HG03135 (cell line): Measurements from ENCODE around the gene SMARCAL1.

ENCODE experiments used
- ATAC-seq: cut with Tn5 transposase; IDR thresholded peaks from one replicate; pipeline ENCODE4 v1.9.1; 2021; ENCODE audit warnings: mild to moderate bottlenecking, moderate library complexity; ENCODE audit not compliant: unreplicated experiment

Gene SMARCAL1

DNA sequence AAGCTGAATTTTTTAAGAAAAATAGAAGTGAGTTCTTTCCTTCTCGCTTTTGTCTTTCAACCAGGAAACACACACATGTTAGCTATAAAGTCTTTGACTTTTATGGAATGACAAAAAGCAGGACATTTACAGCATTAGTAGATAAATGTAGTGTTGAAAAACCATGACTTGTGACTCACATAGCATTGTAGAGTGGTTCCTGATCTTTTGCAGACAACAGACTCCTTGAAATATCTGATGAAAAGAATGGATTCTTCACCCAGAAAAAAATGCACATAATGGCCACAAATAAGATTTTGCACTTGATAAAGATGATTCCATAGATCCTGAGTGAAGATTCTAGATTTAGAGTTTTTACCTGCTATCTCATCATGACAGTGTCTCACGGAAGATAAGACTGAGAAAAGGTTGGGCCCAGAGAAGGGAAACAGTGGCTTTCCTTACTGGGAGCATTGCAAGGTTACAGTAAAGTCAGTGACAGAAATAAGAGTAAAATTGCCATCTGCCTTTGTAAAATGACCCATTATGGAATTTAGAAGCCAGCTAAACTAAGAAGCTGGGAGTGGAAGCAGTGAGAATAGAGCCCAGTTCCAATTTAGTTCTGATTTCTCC lies 14.0 kb downstream of the SMARCAL1 start:
- no peak for ATAC-seq

DNA sequence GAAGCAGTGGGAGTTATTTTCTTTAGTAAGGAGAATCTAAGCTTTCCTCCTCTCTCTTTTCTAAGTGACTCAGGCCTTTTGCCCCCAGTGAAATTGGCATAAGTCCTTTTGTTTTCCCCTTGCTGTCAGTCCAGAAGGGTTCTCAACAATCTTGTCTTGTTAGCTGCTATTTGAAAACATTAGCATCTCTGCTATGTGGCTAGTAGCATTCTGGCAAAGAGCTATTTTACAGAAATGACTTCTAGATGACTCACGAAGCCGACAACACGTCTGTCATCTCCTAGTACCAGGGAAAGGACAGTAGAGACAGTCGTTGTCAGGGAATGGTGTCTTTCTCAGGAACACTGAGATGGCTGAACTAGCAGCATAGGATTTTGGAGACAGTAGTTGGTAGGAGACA lies 14.7 kb downstream of the SMARCAL1 start:
- no peak for ATAC-seq

DNA sequence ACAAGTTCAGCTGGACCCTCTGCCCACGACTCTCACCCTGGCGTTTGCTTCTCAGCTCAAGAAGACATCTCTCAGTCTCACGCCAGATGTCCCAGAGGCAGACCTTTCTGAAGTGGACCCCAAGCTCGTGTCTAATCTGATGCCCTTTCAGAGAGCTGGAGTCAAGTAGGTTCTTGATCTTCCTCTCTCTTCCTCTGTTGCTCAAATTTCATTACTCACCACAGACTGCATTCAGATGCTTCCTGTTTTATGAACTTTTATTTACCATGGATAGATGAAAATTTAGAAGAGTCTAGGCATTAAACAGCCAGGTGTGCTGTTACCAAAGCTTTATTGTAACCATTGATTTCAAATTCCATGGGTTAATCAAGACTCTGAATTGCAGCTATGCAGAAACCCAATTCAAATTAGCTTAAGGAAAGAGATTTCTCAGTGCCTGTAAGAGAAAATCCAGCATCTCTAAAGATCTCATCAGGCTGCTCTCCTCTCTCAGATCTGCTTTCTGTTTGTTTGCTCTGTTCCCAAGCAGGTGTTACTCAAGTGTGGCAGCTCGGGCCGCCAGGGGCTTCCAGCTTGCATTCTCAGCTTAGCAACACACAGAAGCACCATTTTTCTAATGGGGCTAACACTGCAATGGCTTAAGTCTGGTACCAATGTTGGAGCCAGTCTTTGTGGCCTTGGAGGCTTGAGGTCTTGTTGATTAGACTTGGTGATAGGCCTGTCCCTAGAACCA lies 16.5 kb downstream of the SMARCAL1 start:
- no peak for ATAC-seq

DNA sequence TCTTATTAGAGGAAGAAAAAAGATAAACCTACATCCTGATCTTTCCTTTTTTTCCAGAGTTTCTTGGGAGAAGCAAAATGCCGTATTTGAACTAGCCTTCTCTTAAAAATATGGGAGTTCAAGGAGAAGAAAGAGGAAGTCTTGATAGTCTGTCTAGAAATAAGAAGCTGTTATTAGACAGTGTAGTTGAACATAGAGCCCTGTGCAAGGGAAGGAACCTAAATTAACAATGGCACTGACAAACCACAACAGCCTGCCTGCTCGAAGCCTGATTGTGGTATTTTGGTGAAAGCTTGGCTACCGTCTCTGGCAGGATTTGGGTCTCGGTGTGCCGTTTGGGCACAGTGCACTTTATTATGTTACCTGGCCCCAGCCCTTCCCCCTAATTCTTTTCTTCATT lies 17.1 kb downstream of the SMARCAL1 start:
- ATAC-seq: no peak

DNA sequence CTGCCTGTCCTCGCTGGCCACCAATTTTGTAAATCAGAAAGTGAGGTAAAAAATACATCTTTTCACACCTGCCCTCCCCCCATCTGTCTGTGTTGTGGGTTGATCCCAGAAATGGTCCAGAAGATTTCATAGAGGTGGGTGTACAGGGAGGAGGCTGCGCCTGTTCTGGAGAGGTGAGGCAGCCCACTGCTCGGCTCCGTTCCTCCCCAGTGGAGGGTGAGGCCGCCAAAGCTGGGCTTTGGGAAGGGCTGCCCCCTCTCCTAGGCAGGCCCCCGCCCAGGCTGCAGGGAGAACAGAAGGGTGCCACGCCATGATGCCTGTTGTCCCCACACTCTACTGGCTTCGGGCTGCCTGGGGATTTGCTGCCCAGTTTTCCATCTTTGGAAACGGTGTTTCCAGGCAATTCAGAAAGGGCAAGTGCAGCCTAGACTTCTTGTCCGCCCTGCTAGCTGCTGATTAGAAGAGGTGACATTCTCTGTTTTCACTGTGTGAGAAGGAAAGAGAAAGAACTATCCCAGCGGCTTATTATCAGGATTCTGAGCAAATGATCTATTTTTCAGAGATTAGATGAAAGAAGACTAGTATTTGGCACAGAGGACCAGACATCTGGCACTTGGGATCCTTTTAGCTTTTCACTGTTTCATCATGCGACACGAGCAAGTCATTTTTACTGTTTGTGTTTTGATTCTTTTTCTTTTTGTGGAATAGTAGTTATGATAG lies 18.7 kb downstream of the SMARCAL1 start:
- no peak for ATAC-seq

DNA sequence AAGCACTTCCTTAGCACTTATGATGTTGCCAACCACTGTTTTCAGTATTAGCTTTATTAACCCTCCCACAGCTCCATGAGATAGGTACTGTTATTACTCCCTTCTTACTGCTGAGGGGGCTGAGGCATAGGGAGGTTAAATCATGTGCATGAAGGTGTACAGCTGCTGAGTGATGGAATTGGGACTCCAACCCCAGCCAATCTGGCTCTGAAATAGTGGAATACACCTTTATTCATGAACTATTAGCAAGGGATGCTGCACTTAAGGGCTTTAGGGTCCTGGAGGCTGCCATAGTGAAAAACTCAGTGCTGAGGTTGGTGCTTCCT lies 19.2 kb downstream of the SMARCAL1 start:
- no peak for ATAC-seq

DNA sequence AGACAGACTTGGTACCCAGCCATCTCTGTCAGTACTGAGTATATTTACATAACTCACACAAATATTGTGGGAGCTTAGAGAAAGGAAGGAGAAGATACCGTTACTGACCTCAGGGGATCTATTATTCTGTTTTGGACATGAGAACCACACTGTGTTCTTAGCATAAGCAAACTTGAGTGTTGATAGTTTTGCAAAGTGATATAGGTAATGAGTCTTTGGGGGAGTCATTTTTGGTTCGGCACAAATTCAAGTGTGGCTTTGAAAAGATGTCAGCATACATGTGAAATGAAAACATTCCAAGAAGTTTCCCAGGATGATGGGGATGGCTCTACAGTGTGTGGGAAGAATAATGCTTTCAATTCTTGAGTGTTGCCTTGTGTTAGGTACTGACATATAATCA lies 24.1 kb downstream of the SMARCAL1 start:
- ATAC-seq: no peak

DNA sequence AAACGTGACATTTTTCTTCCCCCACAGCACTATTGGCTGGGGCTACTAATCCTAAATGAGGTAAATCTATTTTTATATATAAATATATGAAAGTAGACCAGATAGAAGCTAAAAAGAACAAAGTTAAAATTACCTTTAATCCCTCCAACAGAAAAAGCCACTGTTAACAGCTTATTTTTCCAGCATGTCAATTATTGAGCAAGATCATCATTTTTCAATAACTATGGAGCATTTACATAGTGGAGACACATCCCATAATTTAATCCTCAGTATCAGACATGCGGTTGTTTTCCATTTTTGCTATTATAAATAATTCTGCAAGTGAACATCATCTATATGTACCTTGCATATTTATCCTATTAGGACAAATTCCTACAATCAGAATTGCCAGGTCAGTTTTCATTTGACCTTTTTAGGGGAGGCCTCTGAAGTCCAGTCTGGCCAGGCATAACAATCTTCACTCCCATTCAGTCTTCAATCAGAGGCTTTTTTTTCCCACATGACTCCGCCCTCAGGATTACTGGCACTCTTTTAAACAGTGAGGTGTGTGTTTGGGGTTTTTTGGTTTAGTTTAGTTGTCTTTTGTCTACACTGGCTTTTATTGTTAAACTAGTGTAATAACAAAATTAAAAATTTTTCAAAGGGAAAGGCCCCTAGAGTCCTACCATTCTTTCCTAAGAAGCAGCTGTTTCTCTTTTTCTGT lies 29.2 kb downstream of the SMARCAL1 start:
- ATAC-seq: no peak

DNA sequence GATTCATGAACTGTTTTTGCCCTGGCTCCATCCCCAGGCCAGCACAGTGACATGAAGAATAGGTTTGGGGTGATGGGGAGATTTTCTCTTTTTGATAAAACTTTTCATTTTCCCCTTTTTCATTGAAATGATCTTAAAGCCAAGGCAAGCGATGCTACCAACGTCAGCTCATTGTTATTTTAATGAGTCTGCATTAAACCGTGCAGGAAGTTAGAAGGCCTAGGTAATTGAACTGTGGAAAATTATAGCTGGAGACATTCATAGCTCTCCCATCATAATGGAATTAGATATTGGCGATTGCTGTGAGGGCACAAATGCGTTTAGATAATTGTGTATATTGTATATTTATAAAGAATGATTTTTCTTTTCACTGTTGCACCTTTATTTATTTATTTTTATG lies 33.2 kb downstream of the SMARCAL1 start:
- no peak for ATAC-seq

DNA sequence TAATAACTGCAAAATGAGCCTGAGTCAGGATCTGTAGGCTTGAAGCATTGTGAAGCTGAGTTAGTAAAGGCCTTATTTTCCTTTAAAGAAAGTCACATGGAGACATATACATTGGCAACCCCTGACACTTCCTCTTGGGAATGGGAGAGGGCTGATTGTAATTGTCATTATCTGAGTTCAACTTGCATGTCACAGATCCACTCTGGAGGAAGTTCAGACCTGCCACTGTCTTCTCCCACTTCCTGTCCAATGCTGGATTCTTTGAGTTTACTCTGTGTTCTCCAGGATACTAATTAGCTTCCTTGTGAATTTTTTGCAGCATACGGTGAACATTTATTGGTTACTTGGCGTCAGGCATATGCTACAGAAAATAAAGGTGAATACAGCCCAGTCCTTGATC lies 34.1 kb downstream of the SMARCAL1 start:
- ATAC-seq: no peak

DNA sequence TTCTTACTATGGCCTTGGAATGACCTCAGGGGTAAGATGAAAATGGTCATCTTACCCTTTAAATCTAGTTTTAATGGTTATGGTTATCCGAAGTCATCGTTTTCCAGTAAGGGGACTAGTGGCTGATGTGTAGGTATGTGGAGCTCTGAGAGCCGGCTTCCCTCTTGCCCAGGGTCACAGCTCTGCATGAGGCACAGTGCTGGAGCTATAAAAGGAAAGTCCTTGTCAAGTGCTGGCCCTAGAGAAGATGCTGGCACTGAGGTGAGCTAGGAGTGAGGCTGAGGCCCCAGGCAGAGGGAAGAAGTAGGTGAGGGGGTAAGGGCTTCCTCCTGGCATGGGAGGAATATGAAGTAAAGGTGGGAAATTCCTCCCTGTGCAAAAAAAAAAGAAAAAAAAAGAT lies 35.0 kb downstream of the SMARCAL1 start:
- ATAC-seq: no peak

DNA sequence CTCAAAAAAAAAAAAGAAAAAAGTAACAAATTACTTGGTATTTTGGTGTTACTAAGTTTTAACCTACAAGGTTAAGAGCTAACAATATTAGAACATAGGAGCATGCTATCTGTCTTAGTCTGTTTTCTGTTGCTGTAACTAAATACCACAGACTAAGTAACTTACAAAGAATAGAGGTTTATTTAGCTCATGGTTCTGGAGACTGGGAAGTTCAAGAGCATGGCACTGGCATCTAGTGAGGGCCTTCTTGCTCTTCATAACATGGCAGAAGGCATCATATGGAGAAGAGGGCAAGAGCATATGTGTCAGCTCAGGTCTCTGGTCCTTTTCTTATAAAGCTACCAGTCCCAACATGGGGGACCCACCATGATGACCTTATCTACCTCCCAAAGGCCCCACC lies 36.5 kb downstream of the SMARCAL1 start:
- no peak for ATAC-seq

DNA sequence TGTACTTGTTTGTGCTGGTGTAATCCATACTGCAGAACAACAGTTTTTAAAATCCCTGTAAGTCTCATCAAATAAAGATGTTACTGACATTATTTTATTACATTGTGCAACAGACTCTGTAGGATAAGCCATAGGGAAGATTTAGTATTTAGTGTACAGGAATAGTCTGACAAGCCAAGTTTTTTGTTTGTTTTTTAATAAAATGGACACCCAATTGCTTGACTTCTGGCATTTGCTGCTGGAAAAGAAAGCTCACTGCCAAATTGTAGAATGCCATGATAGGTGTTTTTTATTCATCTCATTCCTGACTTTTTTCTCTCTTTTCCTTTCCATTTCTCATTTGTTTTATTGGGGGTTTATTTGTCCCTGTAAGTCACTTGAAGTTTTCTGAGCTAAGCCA lies 38.1 kb downstream of the SMARCAL1 start:
- ATAC-seq: no peak

DNA sequence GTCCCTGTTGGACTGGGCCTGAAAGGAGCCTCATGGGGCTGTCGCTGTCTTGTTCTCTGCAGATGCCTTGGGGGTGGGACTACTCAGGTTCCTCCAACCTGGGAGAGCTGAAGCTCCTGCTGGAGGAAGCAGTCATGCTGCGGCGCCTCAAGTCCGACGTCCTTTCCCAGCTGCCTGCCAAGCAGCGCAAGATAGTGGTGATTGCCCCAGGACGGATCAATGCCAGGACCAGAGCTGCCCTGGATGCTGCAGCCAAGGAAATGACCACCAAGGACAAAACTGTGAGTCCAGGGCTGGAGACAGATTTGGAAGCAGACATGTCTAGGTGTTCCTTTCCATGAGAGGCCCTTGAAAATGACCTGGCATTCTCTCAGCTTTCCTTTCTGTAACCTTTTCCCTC lies 38.5 kb downstream of the SMARCAL1 start:
- ATAC-seq: no peak

DNA sequence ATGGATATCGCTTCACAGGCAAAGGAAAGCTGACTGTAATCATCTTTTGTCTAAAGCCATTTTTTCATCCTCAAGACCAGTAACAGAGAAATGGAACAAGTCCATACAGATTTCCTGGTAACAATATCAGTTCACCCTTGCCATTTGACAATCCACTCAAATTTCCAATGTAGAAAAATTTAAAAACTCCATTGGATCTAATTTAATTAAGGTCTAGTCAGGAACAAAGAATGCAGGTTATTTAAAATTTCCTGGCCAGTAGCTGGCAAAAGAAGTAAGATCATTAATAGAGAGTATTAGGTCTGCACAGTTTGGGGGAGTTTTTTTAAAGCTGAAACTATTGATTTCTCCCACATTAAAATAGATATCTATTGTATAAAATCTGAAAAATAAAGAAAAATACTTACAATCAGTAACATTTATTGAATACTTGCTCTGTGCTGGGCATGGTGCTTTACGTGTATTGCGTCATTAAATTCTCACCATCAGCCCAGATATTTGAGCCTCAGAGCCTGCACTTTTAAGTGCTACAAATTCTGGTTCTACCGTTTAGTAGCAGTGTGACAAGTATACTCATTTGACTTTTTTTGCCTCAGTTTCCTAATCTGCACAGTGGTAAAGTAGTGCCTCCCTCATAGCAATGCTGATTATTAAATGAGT lies 41.8 kb downstream of the SMARCAL1 start:
- ATAC-seq: no peak

DNA sequence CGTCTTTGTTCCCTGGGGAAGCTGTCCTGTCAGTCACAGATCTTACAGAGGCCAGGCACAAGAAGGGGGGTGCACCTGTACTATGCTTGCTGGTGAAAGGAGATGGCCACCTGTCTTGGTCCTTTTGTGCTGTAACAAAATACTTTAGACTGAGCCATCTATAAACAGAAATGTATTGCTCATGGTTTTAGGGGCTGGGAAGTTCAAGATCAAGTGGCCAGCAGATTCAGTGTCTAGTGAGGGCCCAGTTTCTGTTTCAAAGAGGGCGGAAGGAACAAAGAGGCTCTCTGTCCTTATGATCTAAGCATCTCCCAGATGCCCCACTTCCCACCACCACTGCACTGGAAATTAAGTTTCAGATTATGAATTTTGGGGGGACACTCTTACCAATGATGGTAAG lies 50.9 kb downstream of the SMARCAL1 start:
- ATAC-seq: no peak

DNA sequence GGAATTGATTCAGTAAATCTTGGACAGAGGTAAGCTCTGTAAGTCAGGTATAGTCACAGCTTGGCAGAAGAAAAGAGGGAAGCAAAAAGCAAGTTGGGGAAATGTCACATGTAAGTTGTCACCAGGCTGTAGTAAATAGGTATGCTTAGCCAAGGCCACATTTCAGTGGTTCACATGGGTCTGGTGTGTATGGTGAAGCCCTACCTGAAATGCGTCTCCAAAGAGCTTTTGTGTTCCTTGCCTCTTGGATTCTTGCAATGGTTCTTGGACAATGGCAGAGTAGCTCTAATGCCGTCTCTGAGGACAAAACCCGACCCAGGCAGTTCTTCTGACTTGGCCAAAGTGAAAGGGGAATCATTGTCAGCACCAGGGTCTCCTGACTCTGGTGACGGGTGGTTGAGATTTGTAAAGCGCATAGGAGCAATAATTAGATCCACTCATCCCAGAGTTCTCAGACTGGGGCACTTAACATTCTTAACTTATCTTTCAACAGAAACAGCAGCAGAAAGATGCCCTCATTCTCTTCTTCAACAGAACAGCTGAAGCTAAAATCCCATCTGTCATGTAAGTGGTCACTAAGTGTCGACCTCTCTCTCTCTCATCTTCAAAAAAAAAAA lies 51.9 kb downstream of the SMARCAL1 start:
- ATAC-seq: no peak

DNA sequence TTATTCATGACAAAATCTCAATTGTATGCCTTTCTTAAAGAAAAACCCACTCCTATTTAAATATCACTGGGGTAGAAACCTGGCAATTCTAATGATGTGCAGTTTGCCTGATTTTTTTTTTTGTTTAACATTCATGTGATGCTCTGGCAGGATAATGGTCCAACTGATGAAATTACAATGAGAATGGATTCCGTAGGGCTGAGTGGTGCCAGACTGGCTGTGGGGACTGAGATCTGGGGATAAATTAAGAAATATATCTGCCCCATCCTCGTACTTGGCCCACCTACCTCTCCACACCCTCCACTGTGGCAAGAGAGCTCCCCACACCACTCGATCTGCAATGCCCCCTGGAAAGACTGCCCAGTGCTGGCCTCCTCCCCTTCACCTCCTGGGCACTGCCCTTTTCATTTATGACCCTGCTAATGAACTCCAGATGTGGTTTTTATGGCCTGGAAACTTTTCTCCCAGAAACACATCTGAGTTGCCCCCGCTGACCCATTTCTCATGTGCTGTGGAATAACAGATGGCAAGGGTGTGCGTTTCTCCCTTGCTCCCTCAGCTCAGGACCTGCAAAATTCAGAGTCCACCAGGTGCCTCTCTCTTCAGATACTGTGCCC lies 53.4 kb downstream of the SMARCAL1 start:
- ATAC-seq: no peak

DNA sequence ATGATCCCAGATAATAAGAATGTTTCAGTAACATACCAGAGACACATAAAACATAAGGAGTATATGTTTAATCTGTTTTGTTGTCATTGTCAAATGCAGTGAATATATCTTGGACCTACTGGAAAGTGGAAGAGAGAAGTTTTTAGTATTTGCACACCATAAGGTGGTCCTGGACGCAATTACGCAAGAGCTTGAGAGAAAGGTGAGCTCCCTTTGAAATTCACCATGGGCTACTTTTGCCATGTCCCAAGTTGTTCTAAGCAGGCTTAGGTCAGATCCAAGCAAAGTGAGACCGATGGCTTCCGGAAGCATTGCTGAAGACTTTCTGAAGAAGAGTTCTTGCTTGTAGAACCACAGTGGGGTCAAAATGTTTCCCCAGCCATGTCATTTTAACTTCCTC lies 55.6 kb downstream of the SMARCAL1 start:
- no peak for ATAC-seq

DNA sequence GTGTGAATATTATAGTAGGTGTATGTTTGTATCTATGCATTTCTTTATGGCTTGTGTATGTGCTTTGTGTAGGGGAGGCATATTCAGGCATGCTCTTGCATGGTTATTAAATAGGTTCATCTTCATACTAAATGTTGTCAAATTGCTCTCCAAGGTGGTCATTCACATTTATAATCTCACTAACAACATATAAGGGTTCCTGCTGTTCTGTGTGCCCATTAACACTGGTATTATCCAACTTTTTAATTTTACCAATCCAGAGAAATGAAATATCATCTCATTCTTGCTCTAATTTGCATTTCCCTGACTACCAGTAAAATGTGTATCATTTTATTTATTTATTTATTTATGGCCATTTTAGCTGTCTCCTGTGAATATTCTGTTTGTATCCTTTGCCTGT lies 57.4 kb downstream of the SMARCAL1 start:
- no peak for ATAC-seq
